Transverse colon (tissue), 4 donors: ENCODE results near the gene CLDN5. TPM values are rescaled to one million over a fixed set of nuclear protein-coding genes. Genes with fewer than 3 reads are reported as not detected.
A peak's percentile ranks its signal among the peaks of the same experiment; 100 is the strongest.

Source experiments
- DNase-seq: peaks from one replicate; pipeline ENCODE4 v3.0.0-alpha.2; 2019
- H3K27ac ChIP-seq, 4 donors: fragments of 200-600 bp; sonication (generic); 2 replicates each; pipeline ENCODE4 v1.5.1; 2016 to 2018; ENCODE audit warnings: inconsistent platforms in 4 of 4
- H3K27me3 ChIP-seq: fragments of 200-600 bp; sonication (generic); 2 replicates; pipeline ENCODE4 v1.5.1; 2017; ENCODE audit warnings: inconsistent platforms
- H3K36me3 ChIP-seq, 4 donors: fragments of 200-600 bp; sonication (generic); 2 replicates each; pipeline ENCODE4 v1.5.1; 2017 to 2019; ENCODE audit warnings: inconsistent platforms in 4 of 4
- H3K4me1 ChIP-seq, 4 donors: fragments of 200-600 bp; sonication (generic); 2 replicates each; pipeline ENCODE4 v1.5.1; 2017 to 2020; ENCODE audit warnings: inconsistent platforms in 4 of 4
- H3K4me3 ChIP-seq, 4 donors: fragments of 200-600 bp; sonication (generic); 1 replicate in 1 of 4; 2 replicates in 3 of 4; pipeline versions ENCODE4 v1.5.1 to v1.6.1; 2017 to 2019; ENCODE audit warnings: inconsistent platforms in 4 of 4
- H3K9me3 ChIP-seq, 2 donors: fragments of 200-600 bp; sonication (generic); 2 replicates each; pipeline ENCODE4 v1.5.1; 2017 to 2019; ENCODE audit warnings: inconsistent platforms in 2 of 2
- EP300 ChIP-seq: sonication (generic); formaldehyde crosslinking; IDR thresholded peaks from one replicate; pipeline ENCODE4 v1.6.1; 2017; ENCODE audit warnings: antibody characterized with exemption, low read depth
- POLR2A ChIP-seq: fragments of 450-650 bp; IDR thresholded peaks from one replicate; pipeline ENCODE4 v1.6.1; 2016; ENCODE audit warnings: antibody characterized with exemption, mild to moderate bottlenecking, moderate library complexity
- POLR2AphosphoS5 ChIP-seq, 3 donors: sonication (generic); formaldehyde crosslinking; IDR thresholded peaks; one replicate each; pipeline ENCODE4 v1.6.1; 2016; ENCODE audit warnings: antibody characterized with exemption in 3 of 3
- WGBS, 2 donors: methylation state at CpG; one replicate each; pipeline ENCODE4 v1.1.5; 2018; ENCODE audit warnings: low coverage in 1 of 2; 5-methylcytosine and 5-hydroxymethylcytosine counted together
- in situ Hi-C, 4 donors: fragments of 200-750 bp; cut with MboI; loops; one replicate each; pipeline versions ENCODE4 v1.15.0 to v1.15.1; 2017; ENCODE audit warnings: low sequenced_read_pairs in 3 of 4, low pct_ligation_motif_present in 1 of 4, low pct_unique_long_range_greater_than_20kb in 1 of 4
- intact Hi-C: fragments of 100-400 bp; cut with DNase I; formaldehyde crosslinking; loops from one replicate; pipeline ENCODE4 v1.15.1; 2023; ENCODE audit warnings: low total_unique reads
- total RNA-seq, 4 donors: library from RNA; depleted of rRNA; stranded (reverse); fragments of >200 nt; gene quantifications; one replicate each; pipeline ENCODE4 v1.1.0, GENCODE V29; 2016
- TF ChIP-seq, protein P1 (sequence below), 5 experiments: fragments of 200-600 bp in 3 of 5; fragments of 450-650 bp in 2 of 5; sonication (generic) in 3 of 5; IDR thresholded peaks; 1 replicate in 2 of 5; 2 replicates in 3 of 5; pipeline ENCODE4 v1.5.1; 2016 to 2017; ENCODE audit warnings: antibody characterized with exemption in 5 of 5, inconsistent platforms in 3 of 5, mild to moderate bottlenecking in 2 of 5, moderate library complexity in 1 of 5

CLDN5 gene
- total RNA-seq, 4 donors from 2014 or later: 29.5 to 126 (median 63.9) TPM

DNA sequence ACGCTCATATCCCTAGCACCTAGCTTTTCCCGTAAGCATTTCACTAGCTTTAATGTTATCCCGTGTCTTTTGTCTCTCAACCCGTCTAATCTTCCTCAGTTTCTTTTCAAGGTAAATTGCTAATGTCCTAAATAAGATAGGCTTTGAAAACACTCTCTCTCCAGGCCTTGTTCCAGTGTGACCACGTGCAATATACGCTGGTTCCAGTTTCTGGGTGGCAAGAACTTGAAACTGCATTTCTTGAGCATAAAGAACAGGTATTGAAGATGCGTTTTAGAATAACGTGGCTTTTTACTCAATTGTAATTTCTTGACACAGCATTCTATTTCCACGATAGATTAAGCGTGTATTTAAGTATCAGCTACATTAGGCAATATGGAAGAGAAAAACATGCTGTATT, 43.4 kb downstream of the CLDN5 start:
- Histone ChIP-seq H3K4me3 (no peak overlapping the region), H3K36me3 (no peaks in the 10 kb centered on the region), H3K9me3 (no peaks in the 10 kb centered on the region), H3K4me1 (peaks cover 16 to 22% (median 21%) of the 10 kb centered on the region in 4 donors), H3K27ac (no peak overlapping the region), H3K27me3 (no peaks in the 10 kb centered on the region)
- 57 to 75% methylated on average over 10 of the region's 10 CpGs for WGBS, 2 donors
- DNase-seq: no peak
- no peak for TF ChIP-seq POLR2AphosphoS5 (IDR thresholded peaks at IDR 0.05)
- TF ChIP-seq, protein P1, sequence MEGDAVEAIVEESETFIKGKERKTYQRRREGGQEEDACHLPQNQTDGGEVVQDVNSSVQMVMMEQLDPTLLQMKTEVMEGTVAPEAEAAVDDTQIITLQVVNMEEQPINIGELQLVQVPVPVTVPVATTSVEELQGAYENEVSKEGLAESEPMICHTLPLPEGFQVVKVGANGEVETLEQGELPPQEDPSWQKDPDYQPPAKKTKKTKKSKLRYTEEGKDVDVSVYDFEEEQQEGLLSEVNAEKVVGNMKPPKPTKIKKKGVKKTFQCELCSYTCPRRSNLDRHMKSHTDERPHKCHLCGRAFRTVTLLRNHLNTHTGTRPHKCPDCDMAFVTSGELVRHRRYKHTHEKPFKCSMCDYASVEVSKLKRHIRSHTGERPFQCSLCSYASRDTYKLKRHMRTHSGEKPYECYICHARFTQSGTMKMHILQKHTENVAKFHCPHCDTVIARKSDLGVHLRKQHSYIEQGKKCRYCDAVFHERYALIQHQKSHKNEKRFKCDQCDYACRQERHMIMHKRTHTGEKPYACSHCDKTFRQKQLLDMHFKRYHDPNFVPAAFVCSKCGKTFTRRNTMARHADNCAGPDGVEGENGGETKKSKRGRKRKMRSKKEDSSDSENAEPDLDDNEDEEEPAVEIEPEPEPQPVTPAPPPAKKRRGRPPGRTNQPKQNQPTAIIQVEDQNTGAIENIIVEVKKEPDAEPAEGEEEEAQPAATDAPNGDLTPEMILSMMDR (IDR thresholded peaks at IDR 0.05): no peak
- no peak for TF ChIP-seq POLR2A
- TF ChIP-seq EP300: no peak
- in situ Hi-C loops (no loop called here), intact Hi-C loops (no loop called here)

DNA sequence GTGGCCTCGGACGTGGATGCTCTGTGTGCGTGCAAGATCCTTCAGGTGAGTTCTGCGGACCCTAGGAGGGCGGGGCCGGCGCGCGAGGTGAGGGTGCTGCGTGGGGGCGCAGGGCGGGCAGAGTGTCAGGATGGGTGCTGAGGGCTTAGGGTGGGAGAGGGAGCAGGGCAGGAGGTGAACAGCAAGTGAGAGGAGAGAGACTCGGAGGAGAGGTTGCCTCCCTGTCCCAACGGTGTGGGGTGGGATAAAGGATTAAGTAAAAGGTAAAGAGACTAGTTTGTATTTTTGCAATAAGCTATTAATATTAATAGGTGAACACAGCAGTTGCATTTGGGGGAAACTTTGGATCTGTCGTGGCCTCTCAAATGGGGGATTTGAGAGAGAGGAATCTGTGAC, 44.0 kb downstream of the CLDN5 start:
- in situ Hi-C loops (no loop called here), intact Hi-C loops (no loop called here)
- Histone ChIP-seq H3K36me3 (no peaks in the 10 kb centered on the region), H3K27ac (no peak overlapping the region), H3K4me3 (peak overlapping the region in 3 of 4 donors; percentile 67 to 74 (median 72)), H3K27me3 (no peaks in the 10 kb centered on the region), H3K4me1 (peaks cover 16 to 22% (median 21%) of the 10 kb centered on the region in 4 donors), H3K9me3 (no peaks in the 10 kb centered on the region)
- no peak for DNase-seq
- 1 to 29% methylated on average over 1 to 15 of the region's 15 CpGs for WGBS, 2 donors
- TF ChIP-seq POLR2AphosphoS5 (IDR thresholded peaks at IDR 0.05): no peak

DNA sequence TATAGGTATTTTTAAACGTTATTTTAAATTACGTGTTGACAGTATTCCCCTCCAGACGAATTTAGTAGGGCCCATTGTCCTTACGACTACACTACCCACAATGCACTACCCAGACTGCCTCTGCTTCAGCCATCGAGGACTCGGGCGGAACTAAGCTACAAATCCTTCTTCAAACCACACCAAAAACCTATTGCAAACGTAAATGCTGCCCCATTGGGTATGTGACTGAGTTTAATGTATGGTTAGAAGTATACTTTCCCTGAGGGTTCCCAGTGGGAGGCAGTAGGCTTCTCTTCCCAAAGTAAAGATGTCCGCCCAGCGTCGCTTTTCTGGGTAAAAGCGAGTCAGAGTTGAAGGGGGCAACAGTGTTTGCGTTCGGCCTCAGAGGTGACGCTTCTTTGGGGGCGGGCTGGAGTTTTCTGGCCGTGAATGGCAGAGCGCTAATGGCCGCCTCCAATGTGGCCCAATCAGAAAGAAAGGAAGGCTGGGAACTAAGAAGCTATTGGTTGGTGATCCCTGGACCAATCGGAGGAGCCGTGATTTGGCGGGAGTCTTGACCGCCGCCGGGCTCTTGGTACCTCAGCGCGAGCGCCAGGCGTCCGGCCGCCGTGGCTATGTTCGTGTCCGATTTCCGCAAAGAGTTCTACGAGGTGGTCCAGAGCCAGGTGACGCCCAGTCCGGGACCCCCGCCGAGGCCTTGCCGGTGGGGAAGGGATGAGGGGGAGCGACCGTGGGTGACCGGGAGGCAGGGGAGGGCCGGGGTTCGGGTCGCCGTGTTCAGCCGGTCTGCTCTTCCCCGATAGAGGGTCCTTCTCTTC, 44.6 kb downstream of the CLDN5 start, which contains the start of gene CDC45:
Gene CDC45 (plus strand): TSS at position 566 of the 818 bp plus-strand sequence. CDS start 49 bp downstream, at position 615.
- Histone ChIP-seq H3K4me1 (peaks cover 16 to 22% (median 21%) of the 10 kb centered on the region in 4 donors), H3K4me3 (peak within 1 kb of the TSS; percentile 67 to 87 (median 73)), H3K36me3 (no peaks in the 10 kb centered on the region), H3K27ac (peak within 1 kb of the TSS; percentile 86 to 96 (median 90)), H3K27me3 (no peaks in the 10 kb centered on the region), H3K9me3 (no peaks in the 10 kb centered on the region)
- intact Hi-C loops: no loop called here
- TF ChIP-seq POLR2A: no peak
- no peak for TF ChIP-seq POLR2AphosphoS5 (IDR thresholded peaks at IDR 0.05)
- TF ChIP-seq EP300: no peak
- TF ChIP-seq, protein P1 (IDR thresholded peaks at IDR 0.05): no peak
- in situ Hi-C loops: no loop called here
- WGBS, 2 donors: 0% methylated on average over 14 to 49 of the region's 50 CpGs
- peak; percentile 97 for DNase-seq

DNA sequence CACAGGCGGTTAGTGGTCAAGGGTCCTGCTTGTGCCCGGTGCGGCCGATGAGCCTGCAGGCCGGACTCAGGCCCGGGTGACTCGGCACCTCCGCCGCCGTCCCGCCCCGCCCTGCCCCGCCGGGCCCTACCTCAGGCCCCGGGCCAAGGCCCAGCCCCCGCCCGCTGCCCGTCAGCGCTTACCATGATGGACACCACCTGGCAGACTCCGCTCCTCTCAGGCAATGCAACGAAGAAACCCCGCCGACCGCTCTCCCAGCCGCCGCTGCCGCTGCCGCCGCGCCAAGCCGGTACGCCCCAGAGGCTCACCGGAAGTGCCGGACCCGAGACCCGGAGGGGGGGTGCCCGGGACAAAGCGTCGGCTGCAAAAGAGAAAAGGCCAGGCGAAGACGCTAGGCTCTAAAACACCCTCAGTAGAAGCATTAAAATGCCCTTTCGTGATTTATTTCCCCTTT, 45.3 kb downstream of the CLDN5 start, which contains the start of gene UFD1:
Gene UFD1 (minus strand): TSS at position 293 of the 454 bp plus-strand sequence. CDS start 108 bp downstream, at position 185.
- intact Hi-C loops: no loop called here
- peak; percentile 86 for DNase-seq
- no peaks in the 10 kb centered on the region for H3K27me3 ChIP-seq
- TF ChIP-seq POLR2AphosphoS5 (IDR thresholded peaks at IDR 0.05) (peak; percentile 53 to 83 (median 74)), POLR2A (peak; percentile 58)
- TF ChIP-seq, protein P1 (IDR thresholded peaks at IDR 0.05): no peak
- H3K9me3 ChIP-seq: no peaks in the 10 kb centered on the region
- H3K27ac ChIP-seq: peak within 1 kb of the TSS; percentile 86 to 96 (median 90)
- H3K36me3 ChIP-seq: no peaks in the 10 kb centered on the region
- 0 to 1% methylated on average over 1 to 18 of the region's 42 CpGs for WGBS, 2 donors
- H3K4me3 ChIP-seq: peak within 1 kb of the TSS; percentile 67 to 87 (median 73)
- in situ Hi-C loops: no loop called here
- H3K4me1 ChIP-seq: peaks cover 16 to 22% (median 21%) of the 10 kb centered on the region in 4 donors
